Stimulated activated CD4-positive, alpha-beta T cell treated with anti-CD3 and anti-CD28 coated beads, Interleukin-2, amount 100 ng/mL, for 48 hours (primary cell): ENCODE measurements around the gene FRMD4A.
"Not testable (repeated sequence)": the region's sequence is repeated elsewhere in the genome, so short reads cannot be mapped to it uniquely, and the experiment has no call there.

ENCODE experiments used
- DNase-seq, 2 donors: peaks; one replicate each; pipeline ENCODE4 v3.0.0-alpha.2; 2020

FRMD4A gene

GRCh38 chr10:13767148-13767547, 563.6 kb downstream of the FRMD4A start:
- DNase-seq: not testable (repeated sequence)

- DNase-seq: no peak
Measured at GRCh38 chr10:13765641-13766341, 564.9 kb downstream of the FRMD4A start.

- DNase-seq: no peak
Measured at GRCh38 chr10:13761490-13762091, 569.1 kb downstream of the FRMD4A start.

- no peak for DNase-seq
Measured at GRCh38 chr10:13759168-13759567, 571.6 kb downstream of the FRMD4A start.

- no peak for DNase-seq
Measured at GRCh38 chr10:13758756-13759155, 572.0 kb downstream of the FRMD4A start.

GRCh38 chr10:13758312-13758711, 572.4 kb downstream of the FRMD4A start:
- no peak for DNase-seq

- no peak for DNase-seq
Measured at GRCh38 chr10:13754277-13754676, 576.4 kb downstream of the FRMD4A start.

GRCh38 chr10:13751191-13751764, 579.4 kb downstream of the FRMD4A start:
- no peak for DNase-seq

- DNase-seq: no peak
Measured at GRCh38 chr10:13750299-13751190, 580.2 kb downstream of the FRMD4A start.

- DNase-seq: no peak
Measured at GRCh38 chr10:13745271-13745670, 585.5 kb downstream of the FRMD4A start.

GRCh38 chr10:13743963-13744362, 586.8 kb downstream of the FRMD4A start:
- DNase-seq: no peak

GRCh38 chr10:13743101-13743693, 587.5 kb downstream of the FRMD4A start:
- DNase-seq: no peak

- DNase-seq: no peak
Measured at GRCh38 chr10:13741438-13741837, 589.3 kb downstream of the FRMD4A start.

GRCh38 chr10:13740461-13740860, 590.3 kb downstream of the FRMD4A start:
- DNase-seq: no peak

GRCh38 chr10:13739183-13739582, 591.5 kb downstream of the FRMD4A start:
- DNase-seq: no peak

GRCh38 chr10:13736506-13736905, 594.2 kb downstream of the FRMD4A start:
- DNase-seq: no peak

- no peak for DNase-seq
Measured at GRCh38 chr10:13734151-13734550, 596.6 kb downstream of the FRMD4A start.

- DNase-seq: no peak
Measured at GRCh38 chr10:13733071-13733470, 597.7 kb downstream of the FRMD4A start.

- no peak for DNase-seq
Measured at GRCh38 chr10:13732465-13732881, 598.3 kb downstream of the FRMD4A start.

GRCh38 chr10:13731799-13732198, 598.9 kb downstream of the FRMD4A start:
- no peak for DNase-seq

- DNase-seq: no peak
Measured at GRCh38 chr10:13730956-13731355, 599.8 kb downstream of the FRMD4A start.

GRCh38 chr10:13730306-13730652, 600.4 kb downstream of the FRMD4A start:
- DNase-seq: no peak
